Stimulated activated CD8-positive, alpha-beta memory T cell treated with anti-CD3 and anti-CD28 coated beads, Interleukin-7, amount 100 ng/mL, for 24 hours (primary cell): ENCODE results near the gene ARL14.

Experiments used
- DNase-seq: peaks from one replicate; pipeline ENCODE4 v3.0.0-alpha.2; 2020; ENCODE audit warnings: low read depth

Gene ARL14

DNA sequence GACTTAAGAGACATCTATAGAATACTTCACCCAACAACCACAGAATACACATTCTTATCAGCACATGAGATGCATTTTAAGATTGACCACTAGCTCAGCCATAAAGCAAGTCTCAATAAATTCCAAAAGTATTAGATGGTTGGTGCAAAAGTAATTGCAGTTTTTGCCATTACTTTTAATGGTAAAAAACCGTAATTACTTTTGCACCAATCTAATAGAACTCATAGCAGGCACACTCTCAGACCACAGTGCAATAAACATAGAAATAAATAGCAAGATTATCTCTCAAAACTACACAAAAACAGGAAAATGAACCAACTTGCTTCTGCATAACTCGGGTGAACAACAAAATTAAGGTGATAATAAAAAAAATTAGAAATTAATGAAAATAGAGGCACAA is 45.4 kb downstream of the ARL14 start:
- DNase-seq: no peak

- no peak for DNase-seq
Observed at GRCh38 chr3:160725338-160725737, 48.4 kb downstream of the ARL14 start.
